Esophagus muscularis mucosa (tissue), 4 donors: ENCODE data around the gene ESCO1. TPM values are rescaled to one million over a fixed set of nuclear protein-coding genes. Genes with fewer than 3 reads are reported as not detected.

Source experiments
- DNase-seq: peaks from one replicate; pipeline ENCODE4 v3.0.0-alpha.2; 2017; ENCODE audit errors: extremely low spot score
- H3K27ac ChIP-seq, 4 donors: fragments of 200-600 bp; sonication (generic); replicated peaks in 1 of 4; 1 replicate in 3 of 4; 2 replicates in 1 of 4; pipeline ENCODE4 v1.5.1; 2016 to 2019; ENCODE audit warnings: mild to moderate bottlenecking in 1 of 4
- H3K27me3 ChIP-seq, 4 donors: fragments of 200-600 bp; sonication (generic); one replicate each; pipeline versions ENCODE4 v1.5.1 to v1.6.0; 2016 to 2019
- H3K36me3 ChIP-seq, 4 donors: fragments of 200-600 bp; sonication (generic); one replicate each; pipeline ENCODE4 v1.5.1; 2016 to 2019
- H3K4me1 ChIP-seq, 4 donors: fragments of 200-600 bp; sonication (generic); one replicate each; pipeline ENCODE4 v1.5.1; 2016 to 2019
- H3K4me3 ChIP-seq, 4 donors: fragments of 200-600 bp; sonication (generic); 1 replicate in 2 of 4; 2 replicates in 2 of 4; pipeline ENCODE4 v1.5.1; 2016 to 2019; ENCODE audit warnings: mild to moderate bottlenecking in 4 of 4, moderate library complexity in 1 of 4
- H3K9me3 ChIP-seq, 4 donors: fragments of 200-600 bp; sonication (generic); 1 replicate in 3 of 4; 2 replicates in 1 of 4; pipeline ENCODE4 v1.5.1; 2016 to 2019
- EP300 ChIP-seq: sonication (generic); formaldehyde crosslinking; IDR thresholded peaks from one replicate; pipeline ENCODE4 v1.6.1; 2017; ENCODE audit warnings: antibody characterized with exemption
- POLR2A ChIP-seq: fragments of 450-650 bp; IDR thresholded peaks from one replicate; pipeline ENCODE4 v1.6.1; 2017; ENCODE audit warnings: antibody characterized with exemption, moderate library complexity, mild to moderate bottlenecking, low read depth
- POLR2AphosphoS5 ChIP-seq, 2 donors: sonication (generic); formaldehyde crosslinking; IDR thresholded peaks; one replicate each; pipeline ENCODE4 v1.6.1; 2017; ENCODE audit warnings: antibody characterized with exemption in 2 of 2
- WGBS: methylation state at CpG from one replicate; pipeline ENCODE4 v1.1.5; 2018; 5-methylcytosine and 5-hydroxymethylcytosine counted together
- intact Hi-C: fragments of 100-400 bp; cut with DNase I; formaldehyde crosslinking; loops from one replicate; pipeline ENCODE4 v1.15.1; 2023
- total RNA-seq, 4 donors: library from RNA; depleted of rRNA; stranded (reverse); fragments of >200 nt; gene quantifications; one replicate each; pipeline versions ENCODE4 v1.1.0 to v1.2.1, GENCODE V29; 2016
- TF ChIP-seq, protein P1 (sequence below), 3 experiments: fragments of 200-600 bp in 2 of 3; fragments of 450-650 bp in 1 of 3; sonication (generic) in 2 of 3; IDR thresholded peaks; one replicate each; pipeline ENCODE4 v1.5.1; 2017 to 2019; ENCODE audit warnings: antibody characterized with exemption in 3 of 3, mild to moderate bottlenecking in 2 of 3, moderate library complexity in 1 of 3

The ESCO1 gene
- total RNA-seq, 4 donors from 2014 or later = 12.6 to 19.5 (median 15.0) TPM

DNA sequence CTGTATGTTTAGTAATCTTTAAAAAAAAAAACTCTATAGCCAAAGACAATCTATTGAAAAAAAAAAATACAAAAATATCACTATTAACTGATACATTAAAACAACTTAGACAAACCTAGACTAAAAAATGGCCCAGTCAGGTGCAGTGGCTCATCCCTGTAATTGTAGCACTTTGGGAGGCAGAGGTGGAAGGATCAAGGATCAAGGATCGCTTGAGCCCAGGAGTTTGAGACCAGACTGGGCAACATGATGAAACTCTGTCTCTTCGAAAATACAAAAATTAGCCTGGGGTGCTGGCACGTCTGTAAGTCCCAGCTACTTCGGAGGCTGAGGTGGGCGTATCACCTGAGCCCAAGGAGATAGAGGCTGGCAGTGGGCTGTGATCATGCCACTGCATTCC lies 16.1 kb downstream of the ESCO1 start:
- no peaks in the 10 kb centered on the region for H3K9me3 ChIP-seq
- H3K27ac ChIP-seq = no peak overlapping the region
- no peak for TF ChIP-seq POLR2AphosphoS5 (IDR thresholded peaks at IDR 0.05)
- TF ChIP-seq POLR2A = no peak
- TF ChIP-seq EP300 = no peak
- H3K36me3 ChIP-seq = peaks cover 11 to 31% (median 16%) of the 10 kb centered on the region in 4 donors
- no peaks in the 10 kb centered on the region for H3K27me3 ChIP-seq
- WGBS = 95% methylated on average over 5 of the region's 5 CpGs
- H3K4me1 ChIP-seq = no peaks in the 10 kb centered on the region
- intact Hi-C loops = no loop called here
- H3K4me3 ChIP-seq = no peak overlapping the region
- no peak for DNase-seq

GRCh38 chr18:21575656-21576055 lies 24.8 kb downstream of the ESCO1 start:
- Histone ChIP-seq H3K27me3 (no peaks in the 10 kb centered on the region), H3K27ac (no peak overlapping the region), H3K9me3 (no peaks in the 10 kb centered on the region), H3K4me1 (peaks cover 0 to 27% (median 25%) of the 10 kb centered on the region in 4 donors), H3K36me3 (peaks cover 4 to 59% (median 35%) of the 10 kb centered on the region in 4 donors), H3K4me3 (no peak overlapping the region)
- intact Hi-C loops = no loop called here
- no peak for TF ChIP-seq EP300
- TF ChIP-seq, protein P1, sequence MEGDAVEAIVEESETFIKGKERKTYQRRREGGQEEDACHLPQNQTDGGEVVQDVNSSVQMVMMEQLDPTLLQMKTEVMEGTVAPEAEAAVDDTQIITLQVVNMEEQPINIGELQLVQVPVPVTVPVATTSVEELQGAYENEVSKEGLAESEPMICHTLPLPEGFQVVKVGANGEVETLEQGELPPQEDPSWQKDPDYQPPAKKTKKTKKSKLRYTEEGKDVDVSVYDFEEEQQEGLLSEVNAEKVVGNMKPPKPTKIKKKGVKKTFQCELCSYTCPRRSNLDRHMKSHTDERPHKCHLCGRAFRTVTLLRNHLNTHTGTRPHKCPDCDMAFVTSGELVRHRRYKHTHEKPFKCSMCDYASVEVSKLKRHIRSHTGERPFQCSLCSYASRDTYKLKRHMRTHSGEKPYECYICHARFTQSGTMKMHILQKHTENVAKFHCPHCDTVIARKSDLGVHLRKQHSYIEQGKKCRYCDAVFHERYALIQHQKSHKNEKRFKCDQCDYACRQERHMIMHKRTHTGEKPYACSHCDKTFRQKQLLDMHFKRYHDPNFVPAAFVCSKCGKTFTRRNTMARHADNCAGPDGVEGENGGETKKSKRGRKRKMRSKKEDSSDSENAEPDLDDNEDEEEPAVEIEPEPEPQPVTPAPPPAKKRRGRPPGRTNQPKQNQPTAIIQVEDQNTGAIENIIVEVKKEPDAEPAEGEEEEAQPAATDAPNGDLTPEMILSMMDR (IDR thresholded peaks at IDR 0.05) = no peak
- TF ChIP-seq POLR2AphosphoS5 (IDR thresholded peaks at IDR 0.05) = no peak
- no peak for TF ChIP-seq POLR2A
- 93% methylated on average over 4 of the region's 4 CpGs for WGBS
- no peak for DNase-seq

GRCh38 chr18:21571772-21572171 lies 28.7 kb downstream of the ESCO1 start:
- Histone ChIP-seq H3K9me3 (no peaks in the 10 kb centered on the region), H3K36me3 (peaks cover 0 to 78% (median 54%) of the 10 kb centered on the region in 4 donors), H3K27ac (no peak overlapping the region), H3K4me3 (no peak overlapping the region), H3K4me1 (peaks cover 0 to 27% (median 25%) of the 10 kb centered on the region in 4 donors), H3K27me3 (no peaks in the 10 kb centered on the region)
- no peak for DNase-seq
- TF ChIP-seq, protein P1 (IDR thresholded peaks at IDR 0.05) = no peak
- no peak for TF ChIP-seq POLR2A
- TF ChIP-seq POLR2AphosphoS5 (IDR thresholded peaks at IDR 0.05) = no peak
- TF ChIP-seq EP300 = no peak
- intact Hi-C loops = no loop called here

- H3K4me1 ChIP-seq = peaks cover 0 to 7% (median 3%) of the 10 kb centered on the region in 4 donors
- no peak overlapping the region for H3K27ac ChIP-seq
- peaks cover 24 to 73% (median 58%) of the 10 kb centered on the region in 4 donors for H3K36me3 ChIP-seq
- intact Hi-C loops = no loop called here
- H3K9me3 ChIP-seq = no peaks in the 10 kb centered on the region
- TF ChIP-seq EP300 (no peak), POLR2AphosphoS5 (IDR thresholded peaks at IDR 0.05) (no peak), POLR2A (no peak)
- TF ChIP-seq, protein P1 (IDR thresholded peaks at IDR 0.05) = no peak
- no peak overlapping the region for H3K4me3 ChIP-seq
- no peak for DNase-seq
- no peaks in the 10 kb centered on the region for H3K27me3 ChIP-seq
Observed at GRCh38 chr18:21559195-21559594, 41.3 kb downstream of the ESCO1 start.

DNA sequence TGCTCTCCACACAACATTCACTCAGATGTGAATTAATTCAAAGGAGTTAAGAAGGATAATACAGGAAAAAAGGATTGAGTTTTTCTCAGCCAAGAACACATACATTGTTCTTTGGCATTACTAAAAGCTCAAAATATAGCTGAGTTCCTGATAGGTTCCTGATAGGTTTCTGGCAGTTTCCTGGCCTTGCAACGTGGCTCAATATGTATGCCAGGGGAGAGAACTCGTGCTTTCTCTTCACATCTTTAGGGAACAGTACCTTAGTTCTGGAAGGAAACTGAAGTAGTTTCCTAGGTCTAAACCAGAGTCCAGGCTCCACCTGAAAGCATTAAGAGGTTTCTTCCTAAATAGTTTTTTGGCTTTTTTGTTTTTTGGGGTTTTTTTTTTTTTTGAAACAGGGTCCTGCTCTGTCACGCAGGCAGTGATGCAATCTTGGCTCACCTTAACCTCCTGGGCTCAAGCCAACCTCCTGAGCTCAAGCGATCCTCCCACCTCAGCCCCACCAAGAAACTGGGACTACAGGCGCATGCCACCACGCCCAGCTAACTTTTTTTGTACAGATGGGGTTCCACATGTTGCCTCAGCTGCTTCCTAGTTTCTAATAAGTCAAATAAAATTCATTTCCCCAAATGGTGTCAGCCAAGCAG lies 42.8 kb downstream of the ESCO1 start:
- H3K4me3 ChIP-seq = no peak overlapping the region
- no peak for DNase-seq
- WGBS = 74% methylated on average over 6 of the region's 6 CpGs
- no peaks in the 10 kb centered on the region for H3K9me3 ChIP-seq
- H3K27ac ChIP-seq = no peak overlapping the region
- no peaks in the 10 kb centered on the region for H3K27me3 ChIP-seq
- intact Hi-C loops = no loop called here
- TF ChIP-seq POLR2A (no peak), EP300 (no peak), POLR2AphosphoS5 (IDR thresholded peaks at IDR 0.05) (no peak)
- TF ChIP-seq, protein P1 (IDR thresholded peaks at IDR 0.05) = no peak
- H3K36me3 ChIP-seq = peaks cover 12 to 70% (median 45%) of the 10 kb centered on the region in 4 donors
- peaks cover 0 to 7% (median 3%) of the 10 kb centered on the region in 4 donors for H3K4me1 ChIP-seq
